Adrenal gland (tissue), 5 donors: ENCODE measurements around the gene CDC42.

Experiments used
- CTCF ChIP-seq, 6 experiments: fragments of 450-650 bp in 4 of 6; fragments of 200-600 bp in 2 of 6; sonication (generic) in 1 of 6; IDR thresholded peaks; 1 replicate in 5 of 6; 2 replicates in 1 of 6; pipeline versions ENCODE4 v1.5.1 to v1.8.0; 2016 to 2021; ENCODE audit warnings: antibody characterized with exemption in 6 of 6, mild to moderate bottlenecking in 2 of 6, moderate library complexity in 1 of 6
- POLR2A ChIP-seq, 2 donors: fragments of 450-650 bp; IDR thresholded peaks; one replicate each; pipeline ENCODE4 v1.6.1; 2017; ENCODE audit warnings: antibody characterized with exemption in 2 of 2, mild to moderate bottlenecking in 2 of 2, moderate library complexity in 1 of 2
- donor health status: DM: no; HTN: no; CAD: no.

GRCh38 chr1:22039594-22040285 lies 12.8 kb upstream of the CDC42 start:
- TF ChIP-seq CTCF (IDR thresholded peaks at IDR 0.05) (no peak), POLR2A (IDR thresholded peaks at IDR 0.05) (no peak)
